Measurements from ENCODE around the gene MX2.

The MX2 gene

DNA sequence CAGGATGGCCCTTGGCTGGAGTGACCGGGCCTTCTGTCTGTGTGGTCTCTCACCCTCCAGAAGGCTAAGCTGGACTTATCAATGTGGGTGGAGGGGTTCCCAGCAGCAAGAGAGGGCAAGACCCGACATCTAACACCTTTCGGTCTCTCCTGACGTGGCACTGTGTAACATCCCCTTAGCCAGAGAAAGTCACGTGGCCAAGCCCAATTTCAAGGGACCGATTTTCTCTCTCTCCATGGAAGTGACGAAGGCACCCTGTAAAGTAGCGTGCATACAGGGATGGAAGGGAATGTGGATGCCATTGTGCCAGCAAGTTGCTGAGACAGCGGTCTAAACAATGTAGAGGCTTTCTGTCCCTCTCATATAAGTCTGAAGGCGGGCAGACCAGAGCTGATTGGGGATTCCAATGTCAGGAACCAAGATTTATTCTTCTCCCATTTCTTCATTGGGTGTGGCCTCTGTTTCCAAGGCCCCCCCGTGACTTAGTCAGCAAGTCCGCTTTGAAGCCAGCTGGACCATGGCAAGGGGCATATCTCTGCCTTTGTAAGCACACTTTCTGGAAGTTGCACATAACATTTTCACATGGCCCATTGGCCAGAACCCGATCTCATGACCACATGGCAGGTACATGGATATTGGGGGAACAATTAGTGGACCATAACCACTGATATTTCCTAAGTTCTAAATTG is 76.7 kb downstream of the MX2 start:
- TF ChIP-seq, protein P1, sequence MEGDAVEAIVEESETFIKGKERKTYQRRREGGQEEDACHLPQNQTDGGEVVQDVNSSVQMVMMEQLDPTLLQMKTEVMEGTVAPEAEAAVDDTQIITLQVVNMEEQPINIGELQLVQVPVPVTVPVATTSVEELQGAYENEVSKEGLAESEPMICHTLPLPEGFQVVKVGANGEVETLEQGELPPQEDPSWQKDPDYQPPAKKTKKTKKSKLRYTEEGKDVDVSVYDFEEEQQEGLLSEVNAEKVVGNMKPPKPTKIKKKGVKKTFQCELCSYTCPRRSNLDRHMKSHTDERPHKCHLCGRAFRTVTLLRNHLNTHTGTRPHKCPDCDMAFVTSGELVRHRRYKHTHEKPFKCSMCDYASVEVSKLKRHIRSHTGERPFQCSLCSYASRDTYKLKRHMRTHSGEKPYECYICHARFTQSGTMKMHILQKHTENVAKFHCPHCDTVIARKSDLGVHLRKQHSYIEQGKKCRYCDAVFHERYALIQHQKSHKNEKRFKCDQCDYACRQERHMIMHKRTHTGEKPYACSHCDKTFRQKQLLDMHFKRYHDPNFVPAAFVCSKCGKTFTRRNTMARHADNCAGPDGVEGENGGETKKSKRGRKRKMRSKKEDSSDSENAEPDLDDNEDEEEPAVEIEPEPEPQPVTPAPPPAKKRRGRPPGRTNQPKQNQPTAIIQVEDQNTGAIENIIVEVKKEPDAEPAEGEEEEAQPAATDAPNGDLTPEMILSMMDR (IDR thresholded peaks at IDR 0.05; ENCODE audit: low read depth, low read length), result no peak
- no peak overlapping the region for H3K4me3 ChIP-seq (ENCODE audit: low read depth, low read length)

DNA sequence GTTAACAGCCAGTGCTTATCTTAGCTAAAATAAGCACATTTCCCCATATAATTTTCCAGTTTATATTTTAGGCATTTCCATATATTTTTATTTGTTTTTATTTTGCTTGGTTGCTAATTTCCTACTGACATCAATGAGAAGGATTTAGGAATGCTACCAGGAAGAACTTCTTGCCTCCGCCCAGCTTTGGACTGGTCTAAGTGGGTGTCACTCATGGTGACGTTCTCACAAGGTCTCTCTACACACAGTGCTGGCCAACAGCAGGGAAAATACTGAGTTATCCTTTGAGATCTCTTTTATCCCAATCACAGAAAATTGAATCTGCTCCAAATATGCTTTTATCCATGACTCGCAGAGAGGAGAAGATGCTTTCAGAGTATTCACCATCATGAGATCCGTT is 77.4 kb downstream of the MX2 start:
- TF ChIP-seq, protein P1 (IDR thresholded peaks at IDR 0.05; ENCODE audit: low read depth, low read length), result no peak
- no peak overlapping the region for H3K4me3 ChIP-seq (ENCODE audit: low read depth, low read length)

DNA sequence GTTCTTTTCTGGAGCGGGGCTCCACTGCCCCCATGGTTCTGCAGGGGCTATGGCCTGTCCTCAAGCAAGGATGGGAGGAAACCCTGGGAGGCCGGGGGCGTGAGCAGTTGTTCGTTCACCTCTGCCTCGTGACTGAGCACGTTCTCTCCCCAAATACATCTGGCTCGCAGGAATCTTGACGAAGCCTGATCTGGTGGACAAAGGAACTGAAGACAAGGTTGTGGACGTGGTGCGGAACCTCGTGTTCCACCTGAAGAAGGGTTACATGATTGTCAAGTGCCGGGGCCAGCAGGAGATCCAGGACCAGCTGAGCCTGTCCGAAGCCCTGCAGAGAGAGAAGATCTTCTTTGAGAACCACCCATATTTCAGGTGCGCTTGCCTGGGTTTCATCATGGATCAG is 79.7 kb downstream of the MX2 start:
- TF ChIP-seq, protein P1 (IDR thresholded peaks at IDR 0.05; ENCODE audit: low read depth, low read length), result no peak
- no peak overlapping the region for H3K4me3 ChIP-seq (ENCODE audit: low read depth, low read length)

DNA sequence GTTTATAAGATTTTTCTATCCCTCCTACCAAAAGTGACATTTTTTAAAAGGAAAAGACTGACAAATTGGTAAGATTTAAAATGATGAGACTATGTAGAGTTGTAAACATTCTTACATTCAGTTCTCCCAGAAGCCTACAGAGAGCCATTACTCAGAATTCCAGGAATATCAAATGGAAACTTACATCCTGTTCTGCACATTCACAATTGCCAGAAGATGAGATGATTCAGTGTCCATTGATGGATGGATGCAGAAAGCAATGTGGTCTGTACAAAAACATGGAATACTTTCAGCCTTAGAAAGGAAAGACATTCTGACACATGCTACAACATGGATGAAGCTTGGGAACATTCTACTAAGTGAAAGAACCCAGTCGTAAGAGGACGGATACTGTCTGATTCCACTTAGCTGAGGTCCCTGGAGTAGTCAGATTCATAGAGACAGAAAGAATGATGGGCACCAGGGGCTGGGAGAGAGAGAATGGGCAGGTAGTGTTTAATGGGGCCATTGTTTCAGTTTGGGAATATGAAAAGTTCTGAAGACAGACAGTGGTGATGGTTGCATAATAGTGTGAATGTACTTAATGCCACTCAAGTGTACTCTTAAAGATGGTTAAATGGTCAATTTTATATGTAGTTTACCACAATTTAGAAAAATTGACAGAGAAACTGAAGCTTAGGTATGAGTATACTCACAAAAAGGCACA is 80.8 kb downstream of the MX2 start:
- TF ChIP-seq, protein P1 (IDR thresholded peaks at IDR 0.05; ENCODE audit: low read depth, low read length), result no peak
- no peak overlapping the region for H3K4me3 ChIP-seq (ENCODE audit: low read depth, low read length)

DNA sequence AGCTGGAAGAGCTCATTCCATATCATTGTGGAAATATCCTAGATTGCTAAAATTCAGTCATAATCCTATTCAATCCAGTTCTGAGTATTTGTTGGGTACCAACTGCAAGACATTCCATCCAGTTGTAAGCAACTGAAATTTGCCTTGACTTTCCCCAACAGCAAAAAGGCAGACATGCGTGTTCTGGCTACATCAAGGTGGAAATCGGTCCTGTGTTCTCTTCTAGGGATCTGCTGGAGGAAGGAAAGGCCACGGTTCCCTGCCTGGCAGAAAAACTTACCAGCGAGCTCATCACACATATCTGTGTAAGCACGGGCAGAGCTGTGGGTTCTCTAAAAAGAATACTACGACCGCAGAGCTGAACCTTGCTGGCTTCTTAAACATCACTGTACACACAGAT is 81.7 kb downstream of the MX2 start:
- TF ChIP-seq, protein P1 (IDR thresholded peaks at IDR 0.05; ENCODE audit: low read depth, low read length), result no peak

DNA sequence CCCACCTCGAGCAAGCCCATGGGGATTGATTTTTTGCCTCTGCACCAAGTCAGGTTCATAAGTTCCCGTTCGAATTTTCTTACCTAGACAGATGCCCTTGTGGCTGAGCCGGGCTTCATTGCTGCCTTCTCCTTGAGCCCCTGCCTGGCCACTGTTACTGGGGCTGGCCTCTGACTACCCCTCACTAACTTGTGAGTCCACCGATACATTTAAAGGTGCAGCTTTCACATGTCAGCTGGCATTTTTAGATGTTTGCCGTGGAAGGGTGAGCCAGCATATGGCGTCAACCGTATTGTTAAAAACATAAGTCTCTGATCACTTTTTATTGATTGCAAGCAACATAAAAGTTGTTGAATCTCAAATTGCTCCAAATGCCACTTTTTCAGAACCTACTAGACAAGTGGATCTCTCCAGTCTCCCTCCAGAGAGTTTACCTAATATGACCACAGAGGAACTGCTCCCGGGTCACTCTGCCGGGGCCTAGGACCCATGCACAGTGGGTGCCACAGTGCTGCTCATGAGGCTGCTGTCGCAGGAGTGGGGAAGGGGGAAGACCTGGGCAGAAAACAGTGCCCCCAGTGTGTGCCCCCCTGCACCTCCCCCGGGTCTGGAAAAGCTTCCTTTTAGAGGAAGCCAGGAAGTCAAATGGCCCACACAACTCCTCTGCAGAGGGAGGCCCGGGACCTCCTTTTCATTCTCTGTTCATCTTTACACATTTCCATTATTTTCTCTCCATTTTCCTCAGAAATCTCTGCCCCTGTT is 83.1 kb downstream of the MX2 start:
- H3K4me3 ChIP-seq (ENCODE audit: low read depth, low read length), result no peak overlapping the region
- TF ChIP-seq, protein P1 (IDR thresholded peaks at IDR 0.05; ENCODE audit: low read depth, low read length), result no peak

More for the DNA sequence above, 81.7 kb downstream of the MX2 start:
- H3K4me3 ChIP-seq (ENCODE audit: low read depth, low read length), result no peak overlapping the region

DNA sequence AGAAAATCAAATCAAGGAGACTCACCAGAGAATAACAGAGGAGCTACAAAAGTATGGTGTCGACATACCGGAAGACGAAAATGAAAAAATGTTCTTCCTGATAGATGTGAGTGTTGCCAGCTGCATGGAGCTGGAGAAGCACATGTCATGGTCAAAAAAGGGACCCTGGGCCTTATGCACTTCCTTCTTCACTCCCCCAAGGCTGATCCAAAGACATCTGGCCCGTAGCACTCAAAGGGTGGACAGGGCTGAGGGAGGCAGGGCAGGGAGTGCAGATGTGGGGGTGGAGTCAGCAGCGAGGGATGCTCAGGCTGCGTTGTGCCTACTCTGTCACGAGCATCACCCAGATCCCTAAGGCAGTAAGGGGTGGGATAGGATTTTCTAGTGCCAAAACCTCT is 83.6 kb downstream of the MX2 start:
- TF ChIP-seq, protein P1 (IDR thresholded peaks at IDR 0.05; ENCODE audit: low read depth, low read length), result no peak
- H3K4me3 ChIP-seq (ENCODE audit: low read depth, low read length), result no peak overlapping the region
